HEK293 (cell line): ENCODE measurements around the gene AAR2.

Experiments
- AEBP2 ChIP-seq: fragments of 450-650 bp; formaldehyde crosslinking; IDR thresholded peaks from 2 replicates; pipeline ENCODE4 v1.5.1; 2016; ENCODE audit warnings: missing biosample characterization, missing genetic modification characterization, borderline replicate concordance
- KLF10 ChIP-seq: fragments of 450-650 bp; IDR thresholded peaks from 2 replicates; pipeline ENCODE4 v1.5.1; 2018; ENCODE audit warnings: missing biosample characterization, mild to moderate bottlenecking, missing genetic modification characterization
- KLF16 ChIP-seq: fragments of 450-650 bp; formaldehyde crosslinking; IDR thresholded peaks from 2 replicates; pipeline ENCODE4 v1.5.1; 2017; ENCODE audit warnings: missing biosample characterization, missing genetic modification characterization
- KLF8 ChIP-seq: fragments of 450-650 bp; formaldehyde crosslinking; IDR thresholded peaks from 2 replicates; pipeline ENCODE4 v1.5.1; 2016; ENCODE audit warnings: missing biosample characterization, missing genetic modification characterization
- KLF9 ChIP-seq: fragments of 450-650 bp; formaldehyde crosslinking; IDR thresholded peaks from 2 replicates; pipeline ENCODE4 v1.5.1; 2016; ENCODE audit warnings: missing biosample characterization, missing genetic modification characterization, low read depth
- MYNN ChIP-seq: fragments of 450-650 bp; formaldehyde crosslinking; IDR thresholded peaks from 2 replicates; pipeline ENCODE4 v1.5.1; 2016; ENCODE audit warnings: missing biosample characterization, missing genetic modification characterization, borderline replicate concordance
- PATZ1 ChIP-seq: fragments of 450-650 bp; formaldehyde crosslinking; IDR thresholded peaks from 2 replicates; pipeline ENCODE4 v1.5.1; 2016; ENCODE audit warnings: missing biosample characterization, missing genetic modification characterization
- RBAK ChIP-seq: fragments of 450-650 bp; formaldehyde crosslinking; IDR thresholded peaks from 2 replicates; pipeline ENCODE4 v1.5.1; 2016; ENCODE audit warnings: missing biosample characterization, missing genetic modification characterization
- REPIN1 ChIP-seq: fragments of 450-650 bp; formaldehyde crosslinking; IDR thresholded peaks from 2 replicates; pipeline ENCODE4 v1.5.1; 2017; ENCODE audit warnings: missing biosample characterization, missing genetic modification characterization, low read depth
- ZBTB48 ChIP-seq: fragments of 450-650 bp; formaldehyde crosslinking; IDR thresholded peaks from 2 replicates; pipeline ENCODE4 v1.5.1; 2016; ENCODE audit warnings: missing biosample characterization, missing genetic modification characterization
- ZNF18 ChIP-seq: fragments of 450-650 bp; formaldehyde crosslinking; IDR thresholded peaks from 2 replicates; pipeline ENCODE4 v1.5.1; 2016; ENCODE audit warnings: missing biosample characterization, missing genetic modification characterization
- ZNF2 ChIP-seq: fragments of 450-650 bp; formaldehyde crosslinking; IDR thresholded peaks from 2 replicates; pipeline ENCODE4 v1.5.1; 2016; ENCODE audit warnings: missing biosample characterization, missing genetic modification characterization
- ZNF280D ChIP-seq: fragments of 450-650 bp; formaldehyde crosslinking; IDR thresholded peaks from 2 replicates; pipeline ENCODE4 v1.5.1; 2016; ENCODE audit warnings: missing biosample characterization, missing genetic modification characterization
- ZNF341 ChIP-seq: fragments of 450-650 bp; formaldehyde crosslinking; IDR thresholded peaks from 2 replicates; pipeline ENCODE4; 2016; ENCODE audit warnings: low read depth, missing biosample characterization, missing genetic modification characterization
- ZNF398 ChIP-seq: fragments of 450-650 bp; formaldehyde crosslinking; IDR thresholded peaks from 2 replicates; pipeline ENCODE4 v1.5.1; 2017; ENCODE audit warnings: missing biosample characterization, missing genetic modification characterization
- ZNF501 ChIP-seq: fragments of 450-650 bp; formaldehyde crosslinking; IDR thresholded peaks from 2 replicates; pipeline ENCODE4 v1.5.1; 2016; ENCODE audit warnings: missing biosample characterization, missing genetic modification characterization
- ZNF529 ChIP-seq: fragments of 450-650 bp; formaldehyde crosslinking; IDR thresholded peaks from 2 replicates; pipeline ENCODE4 v1.5.1; 2017; ENCODE audit warnings: missing genetic modification characterization, missing biosample characterization; ENCODE audit not compliant: insufficient replicate concordance
- ZNF544 ChIP-seq: fragments of 450-650 bp; formaldehyde crosslinking; IDR thresholded peaks from 2 replicates; pipeline ENCODE4 v1.5.0; 2017; ENCODE audit warnings: missing biosample characterization, missing genetic modification characterization
- ZNF571 ChIP-seq: fragments of 450-650 bp; formaldehyde crosslinking; IDR thresholded peaks from 2 replicates; pipeline ENCODE4 v1.5.0; 2017; ENCODE audit warnings: missing biosample characterization, missing genetic modification characterization
- ZNF610 ChIP-seq: fragments of 450-650 bp; formaldehyde crosslinking; IDR thresholded peaks from 2 replicates; pipeline ENCODE4 v1.5.1; 2016; ENCODE audit warnings: missing biosample characterization, missing genetic modification characterization, borderline replicate concordance
- ZNF664 ChIP-seq: fragments of 450-650 bp; formaldehyde crosslinking; IDR thresholded peaks from 2 replicates; pipeline ENCODE4 v1.5.1; 2016; ENCODE audit warnings: missing biosample characterization, missing genetic modification characterization
- ZNF747 ChIP-seq: fragments of 450-650 bp; formaldehyde crosslinking; IDR thresholded peaks from 2 replicates; pipeline ENCODE4 v1.5.1; 2016; ENCODE audit warnings: missing biosample characterization, missing genetic modification characterization
- ZNF76 ChIP-seq: fragments of 450-650 bp; formaldehyde crosslinking; IDR thresholded peaks from 2 replicates; pipeline ENCODE4; 2016; ENCODE audit warnings: low read depth, missing biosample characterization, missing genetic modification characterization, borderline replicate concordance
- ZSCAN16 ChIP-seq: fragments of 450-650 bp; formaldehyde crosslinking; IDR thresholded peaks from 2 replicates; pipeline ENCODE4 v1.5.1; 2016; ENCODE audit warnings: missing biosample characterization, missing genetic modification characterization
- ZSCAN30 ChIP-seq: fragments of 450-650 bp; IDR thresholded peaks from 2 replicates; pipeline ENCODE4 v1.5.1; 2018; ENCODE audit warnings: missing biosample characterization, mild to moderate bottlenecking, missing genetic modification characterization, moderate library complexity
- ZSCAN5A ChIP-seq: fragments of 450-650 bp; formaldehyde crosslinking; IDR thresholded peaks from 2 replicates; pipeline ENCODE4 v1.5.1; 2016; ENCODE audit warnings: missing biosample characterization, missing genetic modification characterization
- ZXDB ChIP-seq: fragments of 450-650 bp; formaldehyde crosslinking; IDR thresholded peaks from 2 replicates; pipeline ENCODE4 v1.5.1; 2016; ENCODE audit warnings: missing biosample characterization, missing genetic modification characterization

The AAR2 gene

GRCh38 chr20:36235892-36236785 lies at the start of gene AAR2 (continued):
- TF ChIP-seq ZSCAN30 (tag by site-specific recombination) (peak; percentile 74; the same call in 1 of the 2 replicates), KLF10 (tag by site-specific recombination) (peak; percentile 30; the same call in 1 of the 2 replicates), ZNF2 (peak; percentile 78), ZNF280D (peak; percentile 62; the same call in 1 of the 2 replicates), ZNF529 (tag by site-specific recombination) (no peak), KLF8 (tag by site-specific recombination) (peak; percentile 94), KLF16 (tag by site-specific recombination) (0 out of 2 replicates have a peak, but pooled peaks have one; percentile 46), ZNF341 (tag by site-specific recombination) (0 out of 2 replicates have a peak, but pooled peaks have one; percentile 9), ZNF76 (tag by site-specific recombination) (peak; percentile 79; the same call in 1 of the 2 replicates), MYNN (tag by site-specific recombination) (no peak), KLF9 (no peak), PATZ1 (tag by site-specific recombination) (no peak), AEBP2 (tag by site-specific recombination) (no peak), ZNF571 (tag by site-specific recombination) (no peak), ZNF747 (tag by site-specific recombination) (no peak), ZBTB48 (tag by site-specific recombination) (no peak), RBAK (tag by site-specific recombination) (no peak), ZSCAN5A (tag by site-specific recombination) (peak; percentile 92; the same call in 1 of the 2 replicates), ZNF610 (tag by site-specific recombination) (peak; percentile 63; the same call in 1 of the 2 replicates), ZNF501 (tag by site-specific recombination) (peak; percentile 63; the same call in 1 of the 2 replicates), ZNF664 (peak; percentile 41; the same call in 1 of the 2 replicates), ZNF18 (tag by site-specific recombination) (0 out of 2 replicates have a peak, but pooled peaks have one; percentile 13), ZNF544 (tag by site-specific recombination) (no peak), REPIN1 (tag by site-specific recombination) (peak; percentile 42; the same call in 1 of the 2 replicates), ZSCAN16 (no peak), ZNF398 (no peak), ZXDB (tag by site-specific recombination) (peak; percentile 90)
